Uterus (tissue), 2 donors: ENCODE measurements around the gene KCNF1.

Experiments used
- POLR2A ChIP-seq, 2 donors: fragments of 450-650 bp; IDR thresholded peaks; one replicate each; pipeline ENCODE4 v1.6.1; 2016; ENCODE audit warnings: antibody characterized with exemption in 2 of 2, mild to moderate bottlenecking in 1 of 2, moderate library complexity in 1 of 2
- TF ChIP-seq, protein P1 (sequence below), 4 experiments: fragments of 200-600 bp in 2 of 4; fragments of 450-650 bp in 2 of 4; sonication (generic) in 2 of 4; IDR thresholded peaks; one replicate each; pipeline ENCODE4 v1.5.1; 2016 to 2019; ENCODE audit warnings: antibody characterized with exemption in 4 of 4, mild to moderate bottlenecking in 2 of 4, moderate library complexity in 1 of 4

DNA sequence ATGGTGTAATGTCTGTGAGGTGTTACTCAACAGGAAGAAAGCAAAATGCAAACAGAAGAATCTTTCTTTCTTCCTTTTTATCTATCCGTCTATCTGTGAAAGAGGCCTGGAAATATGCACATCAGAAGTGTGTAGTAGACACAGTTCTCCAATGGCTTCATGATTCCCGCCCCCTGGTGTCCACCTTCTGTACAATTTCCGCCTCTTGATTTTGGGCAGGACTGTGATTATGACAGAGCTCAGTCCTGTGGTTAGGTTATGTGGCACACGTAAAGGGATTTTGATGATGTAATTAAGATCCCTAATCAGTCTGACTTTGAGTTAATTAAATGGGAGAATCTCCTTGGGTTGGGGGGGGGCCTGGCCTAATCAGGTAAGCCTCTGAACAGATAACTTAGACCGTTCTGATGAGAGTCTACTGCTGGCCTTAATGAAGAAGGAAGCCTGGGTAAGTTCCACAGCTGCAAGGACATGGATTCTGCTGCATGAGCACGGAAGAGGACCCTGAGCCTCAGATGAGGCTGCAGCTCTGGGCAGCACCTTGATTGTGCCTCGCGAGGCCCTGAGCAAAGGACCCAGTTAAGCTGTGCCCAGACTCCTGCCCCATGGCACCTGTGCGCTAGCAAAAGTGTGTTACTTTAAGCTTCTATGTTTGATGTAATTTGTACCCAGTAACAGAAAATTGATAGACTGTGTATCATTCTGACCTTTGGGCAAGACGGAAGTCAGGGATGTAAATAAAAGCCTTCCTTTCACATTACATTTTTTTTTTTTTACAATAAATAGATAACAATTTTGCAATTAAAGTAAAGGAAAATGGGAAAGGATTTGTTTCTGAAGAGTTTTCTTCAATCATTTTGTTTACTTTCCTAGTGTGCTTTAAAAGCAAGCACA lies 11.3 kb upstream of the KCNF1 start:
- TF ChIP-seq, protein P1, sequence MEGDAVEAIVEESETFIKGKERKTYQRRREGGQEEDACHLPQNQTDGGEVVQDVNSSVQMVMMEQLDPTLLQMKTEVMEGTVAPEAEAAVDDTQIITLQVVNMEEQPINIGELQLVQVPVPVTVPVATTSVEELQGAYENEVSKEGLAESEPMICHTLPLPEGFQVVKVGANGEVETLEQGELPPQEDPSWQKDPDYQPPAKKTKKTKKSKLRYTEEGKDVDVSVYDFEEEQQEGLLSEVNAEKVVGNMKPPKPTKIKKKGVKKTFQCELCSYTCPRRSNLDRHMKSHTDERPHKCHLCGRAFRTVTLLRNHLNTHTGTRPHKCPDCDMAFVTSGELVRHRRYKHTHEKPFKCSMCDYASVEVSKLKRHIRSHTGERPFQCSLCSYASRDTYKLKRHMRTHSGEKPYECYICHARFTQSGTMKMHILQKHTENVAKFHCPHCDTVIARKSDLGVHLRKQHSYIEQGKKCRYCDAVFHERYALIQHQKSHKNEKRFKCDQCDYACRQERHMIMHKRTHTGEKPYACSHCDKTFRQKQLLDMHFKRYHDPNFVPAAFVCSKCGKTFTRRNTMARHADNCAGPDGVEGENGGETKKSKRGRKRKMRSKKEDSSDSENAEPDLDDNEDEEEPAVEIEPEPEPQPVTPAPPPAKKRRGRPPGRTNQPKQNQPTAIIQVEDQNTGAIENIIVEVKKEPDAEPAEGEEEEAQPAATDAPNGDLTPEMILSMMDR (IDR thresholded peaks at IDR 0.05) = no peak
- TF ChIP-seq POLR2A (IDR thresholded peaks at IDR 0.05) = no peak
